Gastroesophageal sphincter (tissue), 4 donors: ENCODE results near the gene DLG3. TPM values are rescaled to one million over a fixed set of nuclear protein-coding genes. Genes with fewer than 3 reads are reported as not detected.

Experiments
- ATAC-seq: fragments of 150-250 bp; one replicate; pipeline ENCODE4 v1.9.1; 2016; ENCODE audit warnings: mild to moderate bottlenecking, moderate library complexity
- H3K27ac ChIP-seq, 4 donors: fragments of 200-600 bp; sonication (generic) in 3 of 4; 1 replicate in 3 of 4; 2 replicates in 1 of 4; pipeline ENCODE4 v1.5.1; 2016 to 2019
- H3K27me3 ChIP-seq: fragments of 200-600 bp; sonication (generic); one replicate; pipeline ENCODE4 v1.5.1; 2019
- H3K36me3 ChIP-seq, 2 donors: fragments of 200-600 bp; sonication (generic); one replicate each; pipeline ENCODE4 v1.5.1; 2019; ENCODE audit warnings: control low read depth in 1 of 2
- H3K4me1 ChIP-seq, 3 donors: fragments of 200-600 bp; sonication (generic); 1 replicate in 2 of 3; 2 replicates in 1 of 3; pipeline ENCODE4 v1.5.1; 2016 to 2019; ENCODE audit warnings: control low read depth in 2 of 3
- H3K4me3 ChIP-seq, 2 donors: fragments of 200-600 bp; sonication (generic); one replicate each; pipeline ENCODE4 v1.5.1; 2019; ENCODE audit warnings: mild to moderate bottlenecking in 1 of 2, moderate library complexity in 1 of 2
- H3K9me3 ChIP-seq, 3 donors: fragments of 200-600 bp; sonication (generic); one replicate each; pipeline ENCODE4 v1.5.1; 2017 to 2019; ENCODE audit warnings: control low read depth in 2 of 3
- EP300 ChIP-seq: sonication (generic); formaldehyde crosslinking; IDR thresholded peaks from one replicate; pipeline ENCODE4 v1.6.1; 2017; ENCODE audit warnings: antibody characterized with exemption, mild to moderate bottlenecking
- POLR2A ChIP-seq, 2 donors: fragments of 450-650 bp; IDR thresholded peaks; one replicate each; pipeline ENCODE4 v1.6.1; 2017; ENCODE audit warnings: antibody characterized with exemption in 2 of 2, mild to moderate bottlenecking in 2 of 2, moderate library complexity in 1 of 2
- POLR2AphosphoS5 ChIP-seq: sonication (generic); formaldehyde crosslinking; IDR thresholded peaks from one replicate; pipeline ENCODE4 v1.6.1; 2017; ENCODE audit warnings: antibody characterized with exemption
- WGBS, 2 donors: methylation state at CpG; one replicate each; pipeline ENCODE4 v1.1.5; 2018; ENCODE audit warnings: low coverage in 1 of 2; 5-methylcytosine and 5-hydroxymethylcytosine counted together
- total RNA-seq, 4 donors: library from RNA; depleted of rRNA; stranded (reverse); fragments of >200 nt; gene quantifications; one replicate each; pipeline ENCODE4 v1.1.0, GENCODE V29; 2016
- TF ChIP-seq, protein P1 (sequence below), 4 experiments: fragments of 200-600 bp in 2 of 4; fragments of 450-650 bp in 2 of 4; sonication (generic) in 1 of 4; IDR thresholded peaks; one replicate each; pipeline ENCODE4 v1.5.1; 2017 to 2019; ENCODE audit warnings: antibody characterized with exemption in 4 of 4, mild to moderate bottlenecking in 2 of 4, moderate library complexity in 2 of 4

The DLG3 gene
- total RNA-seq, 4 donors from 2014 or later = 22.3 to 46.2 (median 26.8) TPM

DNA sequence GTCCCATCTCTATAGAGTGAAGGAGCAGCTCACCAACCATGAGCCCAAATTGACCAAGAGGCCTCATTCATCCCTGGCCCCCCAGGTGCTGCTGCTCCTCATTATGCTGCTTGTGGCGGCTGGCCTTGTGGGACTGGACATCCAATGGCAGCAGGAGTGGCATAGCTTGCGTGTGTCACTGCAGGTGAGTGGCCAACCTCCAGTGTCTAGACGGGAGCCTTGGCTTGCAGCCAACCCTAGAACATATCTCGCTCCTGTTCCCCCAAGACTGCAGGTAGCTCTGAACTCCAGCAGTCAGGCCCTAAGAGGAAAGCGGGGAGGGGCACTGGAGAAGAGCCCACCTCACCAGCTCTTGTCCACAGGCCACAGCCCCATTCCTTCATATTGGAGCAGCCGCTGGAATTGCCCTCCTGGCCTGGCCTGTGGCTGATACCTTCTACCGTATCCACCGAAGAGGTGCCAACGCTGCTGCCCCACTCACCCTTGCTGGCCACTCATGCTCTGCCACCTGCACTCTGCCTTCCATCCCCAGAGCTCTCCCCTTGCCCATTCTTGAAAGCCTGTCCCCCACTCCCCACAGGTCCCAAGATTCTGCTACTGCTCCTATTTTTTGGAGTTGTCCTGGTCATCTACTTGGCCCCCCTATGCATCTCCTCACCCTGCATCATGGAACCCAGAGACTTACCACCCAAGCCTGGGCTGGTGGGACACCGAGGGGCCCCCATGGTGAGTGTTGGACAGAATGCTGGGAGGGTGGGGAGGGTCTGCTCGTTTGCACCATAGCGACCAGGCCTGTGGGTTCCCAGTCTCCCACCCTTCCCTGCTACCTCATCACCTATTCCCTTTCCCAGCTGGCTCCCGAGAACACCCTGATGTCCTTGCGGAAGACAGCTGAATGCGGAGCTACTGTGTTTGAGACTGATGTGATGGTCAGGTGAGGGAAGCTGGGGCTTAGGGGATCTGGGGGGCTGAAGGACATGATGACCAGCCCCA lies 18.1 kb upstream of the DLG3 start:
- peaks cover 3% of the 10 kb centered on the region for H3K27me3 ChIP-seq
- H3K36me3 ChIP-seq = no peaks in the 10 kb centered on the region
- no peak overlapping the region for H3K4me3 ChIP-seq
- no peak overlapping the region for H3K27ac ChIP-seq
- WGBS, 2 donors = 80 to 89% methylated on average over 3 of the region's 15 CpGs
- H3K9me3 ChIP-seq = no peaks in the 10 kb centered on the region
- TF ChIP-seq POLR2AphosphoS5 (no peak), EP300 (no peak), POLR2A (IDR thresholded peaks at IDR 0.05) (no peak)
- TF ChIP-seq, protein P1, sequence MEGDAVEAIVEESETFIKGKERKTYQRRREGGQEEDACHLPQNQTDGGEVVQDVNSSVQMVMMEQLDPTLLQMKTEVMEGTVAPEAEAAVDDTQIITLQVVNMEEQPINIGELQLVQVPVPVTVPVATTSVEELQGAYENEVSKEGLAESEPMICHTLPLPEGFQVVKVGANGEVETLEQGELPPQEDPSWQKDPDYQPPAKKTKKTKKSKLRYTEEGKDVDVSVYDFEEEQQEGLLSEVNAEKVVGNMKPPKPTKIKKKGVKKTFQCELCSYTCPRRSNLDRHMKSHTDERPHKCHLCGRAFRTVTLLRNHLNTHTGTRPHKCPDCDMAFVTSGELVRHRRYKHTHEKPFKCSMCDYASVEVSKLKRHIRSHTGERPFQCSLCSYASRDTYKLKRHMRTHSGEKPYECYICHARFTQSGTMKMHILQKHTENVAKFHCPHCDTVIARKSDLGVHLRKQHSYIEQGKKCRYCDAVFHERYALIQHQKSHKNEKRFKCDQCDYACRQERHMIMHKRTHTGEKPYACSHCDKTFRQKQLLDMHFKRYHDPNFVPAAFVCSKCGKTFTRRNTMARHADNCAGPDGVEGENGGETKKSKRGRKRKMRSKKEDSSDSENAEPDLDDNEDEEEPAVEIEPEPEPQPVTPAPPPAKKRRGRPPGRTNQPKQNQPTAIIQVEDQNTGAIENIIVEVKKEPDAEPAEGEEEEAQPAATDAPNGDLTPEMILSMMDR (IDR thresholded peaks at IDR 0.05) = no peak
- ATAC-seq = no peak
- H3K4me1 ChIP-seq = no peaks in the 10 kb centered on the region

DNA sequence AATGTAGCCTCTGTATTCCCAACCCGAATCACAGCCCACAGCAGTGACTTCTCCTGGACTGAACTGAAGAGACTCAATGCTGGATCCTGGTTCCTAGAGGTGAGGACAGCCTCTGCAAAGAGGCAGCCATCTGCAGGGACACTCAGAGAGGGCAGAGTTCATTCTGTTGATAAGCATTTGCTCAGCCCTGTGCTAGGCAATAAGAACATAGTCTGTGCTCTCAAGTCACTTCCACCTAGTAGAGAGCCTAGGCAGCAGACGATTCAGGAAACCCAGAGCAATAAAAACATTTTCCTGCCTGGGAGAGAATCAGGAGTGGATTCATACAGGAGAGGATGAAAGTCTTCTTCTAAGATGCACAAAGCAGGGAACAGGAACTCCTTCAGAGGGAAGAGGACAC lies 17.3 kb upstream of the DLG3 start:
- TF ChIP-seq POLR2AphosphoS5 (no peak), EP300 (no peak), POLR2A (IDR thresholded peaks at IDR 0.05) (no peak)
- TF ChIP-seq, protein P1 (IDR thresholded peaks at IDR 0.05) = no peak
- no peak for ATAC-seq
- Histone ChIP-seq H3K27me3 (no peaks in the 10 kb centered on the region), H3K36me3 (no peaks in the 10 kb centered on the region), H3K4me3 (no peak overlapping the region), H3K27ac (no peak overlapping the region), H3K9me3 (no peaks in the 10 kb centered on the region), H3K4me1 (no peaks in the 10 kb centered on the region)
- 73% methylated on average over 2 of the region's 2 CpGs; no CpG with 5 or more reads in 1 of the 2 donors for WGBS, 2 donors

DNA sequence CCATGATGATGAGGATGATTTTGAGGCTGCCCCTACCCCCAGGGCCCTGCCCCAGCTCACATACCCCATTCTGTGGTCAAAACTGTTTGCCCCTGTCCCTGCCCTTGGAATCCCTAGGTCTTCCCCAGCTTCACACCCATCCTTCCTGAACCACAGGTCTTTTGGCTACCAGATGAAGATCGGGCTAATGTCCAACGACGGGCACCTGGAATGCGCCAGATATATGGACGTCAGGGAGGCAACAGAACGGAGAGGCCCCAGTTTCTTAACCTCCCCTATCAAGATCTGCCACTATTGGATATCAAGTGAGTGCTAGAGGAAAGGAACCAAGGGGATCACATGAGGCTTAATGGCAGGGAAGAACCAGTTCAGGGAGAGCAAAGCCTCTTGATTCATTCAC lies 14.9 kb upstream of the DLG3 start:
- no peak overlapping the region for H3K4me3 ChIP-seq
- 77% methylated on average over 5 of the region's 6 CpGs; no CpG with 5 or more reads in 1 of the 2 donors for WGBS, 2 donors

DNA sequence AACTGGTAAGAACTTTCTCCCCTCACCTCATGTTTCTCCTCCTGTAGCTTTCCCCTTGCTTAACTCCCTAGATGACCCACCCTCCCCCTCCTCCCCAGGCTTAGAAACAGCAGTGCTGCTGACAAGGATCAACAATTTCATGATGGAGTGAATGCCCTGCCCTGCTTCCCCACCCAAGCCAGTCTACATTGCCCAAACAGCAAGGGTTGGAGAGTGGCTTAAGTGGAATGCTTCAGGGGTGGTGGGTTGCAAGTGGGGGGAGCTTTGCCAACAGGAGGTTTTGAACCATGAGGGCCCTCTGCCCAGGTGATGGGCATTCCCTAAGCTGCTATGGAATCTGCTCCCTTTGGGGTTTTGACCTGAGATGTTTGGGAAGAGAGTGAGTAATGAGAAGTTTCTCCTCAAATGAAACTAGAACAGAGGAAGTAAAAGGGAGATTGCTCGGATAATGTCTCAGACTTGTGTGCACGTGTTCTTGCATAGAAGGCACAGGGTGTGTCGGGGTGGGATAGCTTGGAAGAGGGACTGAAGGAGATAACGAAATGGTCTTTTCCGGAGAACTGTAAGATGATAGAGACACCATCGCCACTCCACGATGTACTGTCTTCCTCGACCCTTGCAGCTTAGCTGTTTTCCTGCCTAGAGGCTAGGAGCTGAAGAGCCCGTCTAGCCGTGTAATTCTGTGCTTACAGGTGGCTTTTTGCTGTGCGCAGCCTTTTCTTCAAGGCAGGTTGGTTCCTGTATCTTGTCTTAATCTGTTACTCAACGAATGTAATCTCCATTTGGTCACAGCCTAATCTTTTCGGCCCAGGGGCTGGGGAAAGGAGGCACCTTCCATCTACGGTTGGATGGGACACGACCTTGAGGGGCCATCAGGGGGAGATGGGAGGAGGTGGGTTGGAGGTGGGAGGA lies 11.4 kb upstream of the DLG3 start:
- Histone ChIP-seq H3K4me1 (peaks cover 0 to 14% (median 0%) of the 10 kb centered on the region in 3 donors), H3K27me3 (no peaks in the 10 kb centered on the region), H3K36me3 (no peaks in the 10 kb centered on the region), H3K27ac (peak overlapping the region in 3 of 4 donors; percentile 77 to 83 (median 79)), H3K4me3 (peak overlapping the region; percentile 66 to 71), H3K9me3 (no peaks in the 10 kb centered on the region)
- ATAC-seq = no peak
- TF ChIP-seq, protein P1 (IDR thresholded peaks at IDR 0.05) = no peak
- TF ChIP-seq EP300 (no peak), POLR2AphosphoS5 (no peak), POLR2A (IDR thresholded peaks at IDR 0.05) (no peak)
- 79 to 89% methylated on average over 10 to 12 of the region's 15 CpGs for WGBS, 2 donors

More for the DNA sequence above, 14.9 kb upstream of the DLG3 start:
- peaks cover 0 to 8% (median 0%) of the 10 kb centered on the region in 3 donors for H3K4me1 ChIP-seq
- H3K9me3 ChIP-seq = no peaks in the 10 kb centered on the region
- no peaks in the 10 kb centered on the region for H3K36me3 ChIP-seq
- no peaks in the 10 kb centered on the region for H3K27me3 ChIP-seq
- ATAC-seq = no peak
- H3K27ac ChIP-seq = no peak overlapping the region
- TF ChIP-seq POLR2A (IDR thresholded peaks at IDR 0.05) = no peak
- TF ChIP-seq POLR2AphosphoS5 = no peak
- TF ChIP-seq, protein P1 (IDR thresholded peaks at IDR 0.05) = no peak
- no peak for TF ChIP-seq EP300
